SK-N-SH (cell line): ENCODE measurements around the gene GGA2. TPM values are rescaled to one million over a fixed set of nuclear protein-coding genes. Genes with fewer than 3 reads are reported as not detected.

ENCODE experiments used
- CTCF ChIA-PET: fragments of 300-600, 350-600 bp; formaldehyde crosslinking; extraction: SDS; loops from one replicate; lab custom pipeline; 2021; lab: Yijun Ruan, JAX
- POLR2A ChIA-PET: fragments of 350-600 bp; sonication (Branson Sonifier 250); formaldehyde crosslinking; extraction: SDS; loops from one replicate; lab custom pipeline; 2020; ENCODE audit warnings: antibody characterized with exemption, inconsistent platforms; lab: Yijun Ruan, JAX
- DNase-seq: peaks from one replicate; pipeline ENCODE4 v3.0.0; 2012
- H2AFZ ChIP-seq: fragments of 200-600 bp; sonication (generic); 2 replicates; pipeline ENCODE4 v1.8.1; 2016; ENCODE audit warnings: antibody characterized with exemption, mild to moderate bottlenecking, low read depth
- H3F3A ChIP-seq: fragments of 200-600 bp; sonication (generic); replicated peaks from 2 replicates; pipeline ENCODE3; 2016; ENCODE audit warnings: antibody characterized with exemption, mild to moderate bottlenecking; ENCODE audit not compliant: insufficient read depth
- H3K27ac ChIP-seq, 2 experiments: fragments of 200-500 bp in 1 of 2; fragments of 200-600 bp in 1 of 2; sonication (Bioruptor generic) in 1 of 2; sonication (generic), shearing (Covaris generic) in 1 of 2; 2 replicates each; pipeline versions ENCODE4 v1.5.1 to v1.6.1; 2014 to 2016; ENCODE audit warnings: low read depth in 2 of 2, inconsistent platforms in 1 of 2, low read length in 1 of 2, mild to moderate bottlenecking in 1 of 2, mixed read lengths in 1 of 2
- H3K27me3 ChIP-seq: fragments of 200-600 bp; sonication (generic), shearing (Covaris generic); 2 replicates; pipeline ENCODE4 v1.6.1; 2016; ENCODE audit warnings: mixed run types; ENCODE audit not compliant: insufficient read depth
- H3K36me3 ChIP-seq, 2 experiments: fragments of 200-500 bp in 1 of 2; fragments of 200-600 bp in 1 of 2; sonication (Bioruptor generic) in 1 of 2; sonication (generic) in 1 of 2; replicated peaks in 1 of 2; 2 replicates each; pipeline versions ENCODE3 to v1.5.1; 2014 to 2016; ENCODE audit warnings: low read length in 1 of 2, mild to moderate bottlenecking in 1 of 2; ENCODE audit not compliant: insufficient read depth in 2 of 2, control insufficient read depth in 1 of 2
- H3K4me1 ChIP-seq, 2 experiments: fragments of 200-500 bp in 1 of 2; fragments of 200-600 bp in 1 of 2; sonication (Bioruptor generic) in 1 of 2; sonication (generic), shearing (Covaris generic) in 1 of 2; 2 replicates each; pipeline versions ENCODE4 v1.5.1 to v1.6.1; 2014 to 2016; ENCODE audit warnings: low read depth in 1 of 2, low read length in 1 of 2, mixed run types in 1 of 2; ENCODE audit not compliant: insufficient read depth in 2 of 2, control insufficient read depth in 1 of 2
- H3K4me2 ChIP-seq: fragments of 200-600 bp; sonication (generic), shearing (Covaris generic); 2 replicates; pipeline ENCODE4 v1.6.1; 2017; ENCODE audit warnings: mixed run types
- H3K4me3 ChIP-seq, 2 experiments: fragments of 200-500 bp in 1 of 2; fragments of 200-600 bp in 1 of 2; sonication (Bioruptor generic) in 1 of 2; sonication (generic), shearing (Covaris generic) in 1 of 2; 2 replicates each; pipeline versions ENCODE4 v1.5.1 to v1.8.1; 2014 to 2016; ENCODE audit warnings: low read depth in 2 of 2, inconsistent platforms in 1 of 2, low read length in 1 of 2, mild to moderate bottlenecking in 1 of 2, mixed read lengths in 1 of 2, moderate library complexity in 1 of 2
- H3K79me2 ChIP-seq: fragments of 200-600 bp; sonication (generic); 2 replicates; pipeline ENCODE4 v1.8.1; 2017; ENCODE audit warnings: mild to moderate bottlenecking; ENCODE audit not compliant: insufficient read depth
- H3K9ac ChIP-seq: fragments of 200-600 bp; sonication (generic); 2 replicates; pipeline ENCODE4 v1.6.1; 2017; ENCODE audit warnings: mixed run types
- H3K9me2 ChIP-seq: fragments of 200-600 bp; sonication (generic); 2 replicates; pipeline ENCODE4 v1.6.1; 2017; ENCODE audit warnings: mixed run types
- H3K9me3 ChIP-seq: fragments of 200-600 bp; sonication (generic); 2 replicates; pipeline ENCODE4 v1.6.1; 2017; ENCODE audit warnings: mixed run types, mild to moderate bottlenecking, moderate library complexity
- H4K20me1 ChIP-seq: fragments of 200-600 bp; sonication (generic); 2 replicates; pipeline ENCODE4 v1.6.1; 2017; ENCODE audit warnings: mild to moderate bottlenecking, mixed run types; ENCODE audit not compliant: insufficient read depth
- CHD2 ChIP-seq: fragments of 150-350 bp; IDR thresholded peaks from 2 replicates; pipeline ENCODE4 v1.6.1; 2018; ENCODE audit warnings: low read length; ENCODE audit not compliant: partially characterized antibody
- EP300 ChIP-seq, 2 experiments: IDR thresholded peaks; 2 replicates each; pipeline versions ENCODE4 v1.4.0 to v1.6.1; 2012; ENCODE audit warnings: borderline replicate concordance in 1 of 2, low read depth in 1 of 2, low read length in 1 of 2
- FOSL2 ChIP-seq: IDR thresholded peaks from 2 replicates; pipeline ENCODE4 v1.4.0; 2012; ENCODE audit warnings: low read depth, mild to moderate bottlenecking, moderate library complexity, borderline replicate concordance
- FOXJ3 ChIP-seq: sonication (generic); formaldehyde crosslinking; IDR thresholded peaks from 2 replicates; pipeline ENCODE4 v1.5.1; 2020; ENCODE audit warnings: mild to moderate bottlenecking, missing genetic modification reagents
- GATA2 ChIP-seq: sonication (generic); formaldehyde crosslinking; IDR thresholded peaks from 2 replicates; pipeline ENCODE4 v1.5.0; 2020; ENCODE audit warnings: mild to moderate bottlenecking, missing genetic modification reagents
- MEF2A ChIP-seq: IDR thresholded peaks from 2 replicates; pipeline ENCODE4 v1.4.0; 2012; ENCODE audit warnings: low read depth, borderline replicate concordance
- POLR2AphosphoS5 ChIP-seq: IDR thresholded peaks from 2 replicates; pipeline ENCODE4 v1.6.1; 2012; ENCODE audit warnings: low read depth, low read length
- RCOR1 ChIP-seq: fragments of 150-350 bp; IDR thresholded peaks from 2 replicates; pipeline ENCODE4 v1.6.1; 2017; ENCODE audit warnings: antibody characterized with exemption, low read length
- SIN3A ChIP-seq: IDR thresholded peaks from 2 replicates; pipeline ENCODE4 v1.6.1; 2012; ENCODE audit warnings: low read depth, mild to moderate bottlenecking, low read length, moderate library complexity, borderline replicate concordance
- WGBS: methylation state at CpG from one replicate; pipeline ENCODE4 v1.1.6; 2017; ENCODE audit warnings: low lambda C conversion rate; 5-methylcytosine and 5-hydroxymethylcytosine counted together
- polyA plus RNA-seq, 3 experiments: library from polyadenylated mRNA; depleted of rRNA; stranded (reverse); fragments of >200 nt; gene quantifications; 2 replicates each; pipeline ENCODE4 v1.2.3, GENCODE V29; 2012
- TF ChIP-seq, protein P1 (sequence below): IDR thresholded peaks from 2 replicates; pipeline ENCODE4; 2012
- TF ChIP-seq, protein P2 (sequence below): IDR thresholded peaks from 2 replicates; pipeline ENCODE4 v1.4.0; 2012; ENCODE audit warnings: low read depth, borderline replicate concordance
- TF ChIP-seq, protein P3 (sequence below): IDR thresholded peaks from 2 replicates; pipeline ENCODE4 v1.4.0; 2012; ENCODE audit warnings: low read depth, borderline replicate concordance
- TF ChIP-seq, protein P4 (sequence below): fragments of 150-350 bp; IDR thresholded peaks from 2 replicates; pipeline ENCODE4 v1.6.1; 2016; ENCODE audit warnings: mild to moderate bottlenecking, low read depth, low read length
- TF ChIP-seq, protein P5 (sequence below): fragments of 200-600 bp; sonication (generic); IDR thresholded peaks from 2 replicates; pipeline ENCODE4 v1.6.1; 2017; ENCODE audit warnings: antibody characterized with exemption, mild to moderate bottlenecking, moderate library complexity
- TF ChIP-seq, protein P6 (sequence below): fragments of 150-350 bp; IDR thresholded peaks from 2 replicates; pipeline ENCODE4 v1.6.1; 2017; ENCODE audit warnings: antibody characterized with exemption, low read length, low read depth, borderline replicate concordance

Gene GGA2
- polyA plus RNA-seq, 1 of the 3 experiments (the other 2 are of a cell fraction), result 23.4 TPM

DNA sequence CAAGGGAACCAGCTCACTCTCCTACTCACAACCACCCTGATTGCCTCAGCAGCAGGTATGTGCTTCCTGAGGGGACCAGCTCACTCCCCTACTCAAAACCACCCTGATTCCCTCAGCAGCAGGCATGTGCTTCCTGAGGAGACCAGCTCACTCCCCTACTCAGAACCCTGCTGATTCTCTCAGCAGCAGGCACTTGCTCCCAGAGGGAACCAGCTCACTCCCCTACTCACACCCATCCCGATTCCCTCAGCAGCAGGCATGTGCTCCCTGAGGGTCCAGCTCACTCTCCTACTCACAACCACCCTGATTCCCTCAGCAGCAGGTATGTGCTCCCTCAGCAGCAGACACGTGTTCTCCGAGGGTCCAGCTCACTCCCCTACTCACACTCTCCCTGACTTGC lies 31.2 kb downstream of the GGA2 start:
- Histone ChIP-seq H3K9me2 (no peaks in the 10 kb centered on the region), H2AFZ (no peak overlapping the region), H3K36me3 (peaks cover 33 to 52% of the 10 kb centered on the region in 2 experiments), H3K27ac (no peak overlapping the region), H3K4me3 (no peak overlapping the region), H3K4me2 (no peak overlapping the region), H3K27me3 (no peaks in the 10 kb centered on the region), H4K20me1 (no peaks in the 10 kb centered on the region), H3K9me3 (no peaks in the 10 kb centered on the region), H3K9ac (no peak overlapping the region), H3K79me2 (no peaks in the 10 kb centered on the region), H3K4me1 (no peaks in the 10 kb centered on the region), H3F3A (no peaks in the 10 kb centered on the region)
- WGBS, result 100% methylated on average over 3 of the region's 3 CpGs
- ChIA-PET POLR2A (no interaction called here), CTCF (interaction anchor here (0.6 kb wide), 1 partner anchor 524 kb away, joined by 3 read pairs; no protein-coding TSS in a partner anchor)
- DNase-seq, result no peak
- no peak for TF ChIP-seq EP300 (IDR thresholded peaks at IDR 0.05; ENCODE audit: borderline replicate concordance in 1 of 2, low read depth in 1 of 2, low read length in 1 of 2)
- TF ChIP-seq, protein P1, sequence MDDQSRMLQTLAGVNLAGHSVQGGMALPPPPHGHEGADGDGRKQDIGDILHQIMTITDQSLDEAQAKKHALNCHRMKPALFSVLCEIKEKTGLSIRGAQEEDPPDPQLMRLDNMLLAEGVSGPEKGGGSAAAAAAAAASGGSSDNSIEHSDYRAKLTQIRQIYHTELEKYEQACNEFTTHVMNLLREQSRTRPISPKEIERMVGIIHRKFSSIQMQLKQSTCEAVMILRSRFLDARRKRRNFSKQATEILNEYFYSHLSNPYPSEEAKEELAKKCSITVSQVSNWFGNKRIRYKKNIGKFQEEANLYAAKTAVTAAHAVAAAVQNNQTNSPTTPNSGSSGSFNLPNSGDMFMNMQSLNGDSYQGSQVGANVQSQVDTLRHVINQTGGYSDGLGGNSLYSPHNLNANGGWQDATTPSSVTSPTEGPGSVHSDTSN, result no peak
- no peak for TF ChIP-seq POLR2AphosphoS5
- no peak for TF ChIP-seq SIN3A
- TF ChIP-seq, protein P2, sequence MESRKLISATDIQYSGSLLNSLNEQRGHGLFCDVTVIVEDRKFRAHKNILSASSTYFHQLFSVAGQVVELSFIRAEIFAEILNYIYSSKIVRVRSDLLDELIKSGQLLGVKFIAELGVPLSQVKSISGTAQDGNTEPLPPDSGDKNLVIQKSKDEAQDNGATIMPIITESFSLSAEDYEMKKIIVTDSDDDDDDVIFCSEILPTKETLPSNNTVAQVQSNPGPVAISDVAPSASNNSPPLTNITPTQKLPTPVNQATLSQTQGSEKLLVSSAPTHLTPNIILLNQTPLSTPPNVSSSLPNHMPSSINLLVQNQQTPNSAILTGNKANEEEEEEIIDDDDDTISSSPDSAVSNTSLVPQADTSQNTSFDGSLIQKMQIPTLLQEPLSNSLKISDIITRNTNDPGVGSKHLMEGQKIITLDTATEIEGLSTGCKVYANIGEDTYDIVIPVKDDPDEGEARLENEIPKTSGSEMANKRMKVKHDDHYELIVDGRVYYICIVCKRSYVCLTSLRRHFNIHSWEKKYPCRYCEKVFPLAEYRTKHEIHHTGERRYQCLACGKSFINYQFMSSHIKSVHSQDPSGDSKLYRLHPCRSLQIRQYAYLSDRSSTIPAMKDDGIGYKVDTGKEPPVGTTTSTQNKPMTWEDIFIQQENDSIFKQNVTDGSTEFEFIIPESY, result no peak
- no peak for TF ChIP-seq RCOR1
- no peak for TF ChIP-seq CHD2
- TF ChIP-seq MEF2A, result no peak
- TF ChIP-seq GATA2 (CRISPR knock-in tag), result no peak
- TF ChIP-seq, protein P3, sequence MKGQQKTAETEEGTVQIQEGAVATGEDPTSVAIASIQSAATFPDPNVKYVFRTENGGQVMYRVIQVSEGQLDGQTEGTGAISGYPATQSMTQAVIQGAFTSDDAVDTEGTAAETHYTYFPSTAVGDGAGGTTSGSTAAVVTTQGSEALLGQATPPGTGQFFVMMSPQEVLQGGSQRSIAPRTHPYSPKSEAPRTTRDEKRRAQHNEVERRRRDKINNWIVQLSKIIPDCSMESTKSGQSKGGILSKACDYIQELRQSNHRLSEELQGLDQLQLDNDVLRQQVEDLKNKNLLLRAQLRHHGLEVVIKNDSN, result no peak
- TF ChIP-seq, protein P4, sequence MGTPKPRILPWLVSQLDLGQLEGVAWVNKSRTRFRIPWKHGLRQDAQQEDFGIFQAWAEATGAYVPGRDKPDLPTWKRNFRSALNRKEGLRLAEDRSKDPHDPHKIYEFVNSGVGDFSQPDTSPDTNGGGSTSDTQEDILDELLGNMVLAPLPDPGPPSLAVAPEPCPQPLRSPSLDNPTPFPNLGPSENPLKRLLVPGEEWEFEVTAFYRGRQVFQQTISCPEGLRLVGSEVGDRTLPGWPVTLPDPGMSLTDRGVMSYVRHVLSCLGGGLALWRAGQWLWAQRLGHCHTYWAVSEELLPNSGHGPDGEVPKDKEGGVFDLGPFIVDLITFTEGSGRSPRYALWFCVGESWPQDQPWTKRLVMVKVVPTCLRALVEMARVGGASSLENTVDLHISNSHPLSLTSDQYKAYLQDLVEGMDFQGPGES, result no peak
- TF ChIP-seq, protein P5, sequence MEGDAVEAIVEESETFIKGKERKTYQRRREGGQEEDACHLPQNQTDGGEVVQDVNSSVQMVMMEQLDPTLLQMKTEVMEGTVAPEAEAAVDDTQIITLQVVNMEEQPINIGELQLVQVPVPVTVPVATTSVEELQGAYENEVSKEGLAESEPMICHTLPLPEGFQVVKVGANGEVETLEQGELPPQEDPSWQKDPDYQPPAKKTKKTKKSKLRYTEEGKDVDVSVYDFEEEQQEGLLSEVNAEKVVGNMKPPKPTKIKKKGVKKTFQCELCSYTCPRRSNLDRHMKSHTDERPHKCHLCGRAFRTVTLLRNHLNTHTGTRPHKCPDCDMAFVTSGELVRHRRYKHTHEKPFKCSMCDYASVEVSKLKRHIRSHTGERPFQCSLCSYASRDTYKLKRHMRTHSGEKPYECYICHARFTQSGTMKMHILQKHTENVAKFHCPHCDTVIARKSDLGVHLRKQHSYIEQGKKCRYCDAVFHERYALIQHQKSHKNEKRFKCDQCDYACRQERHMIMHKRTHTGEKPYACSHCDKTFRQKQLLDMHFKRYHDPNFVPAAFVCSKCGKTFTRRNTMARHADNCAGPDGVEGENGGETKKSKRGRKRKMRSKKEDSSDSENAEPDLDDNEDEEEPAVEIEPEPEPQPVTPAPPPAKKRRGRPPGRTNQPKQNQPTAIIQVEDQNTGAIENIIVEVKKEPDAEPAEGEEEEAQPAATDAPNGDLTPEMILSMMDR, result no peak
- TF ChIP-seq, protein P6, sequence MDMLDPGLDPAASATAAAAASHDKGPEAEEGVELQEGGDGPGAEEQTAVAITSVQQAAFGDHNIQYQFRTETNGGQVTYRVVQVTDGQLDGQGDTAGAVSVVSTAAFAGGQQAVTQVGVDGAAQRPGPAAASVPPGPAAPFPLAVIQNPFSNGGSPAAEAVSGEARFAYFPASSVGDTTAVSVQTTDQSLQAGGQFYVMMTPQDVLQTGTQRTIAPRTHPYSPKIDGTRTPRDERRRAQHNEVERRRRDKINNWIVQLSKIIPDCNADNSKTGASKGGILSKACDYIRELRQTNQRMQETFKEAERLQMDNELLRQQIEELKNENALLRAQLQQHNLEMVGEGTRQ, result no peak
- TF ChIP-seq FOXJ3 (CRISPR knock-in tag), result no peak
- no peak for TF ChIP-seq FOSL2
